ENCODE data around the gene ADGRF1.
A peak's percentile ranks its signal among the peaks of the same experiment; 100 is the strongest.

Gene ADGRF1

GRCh38 chr6:46979206-46979605 lies 62.9 kb downstream of the ADGRF1 start:
- DNase-seq (ENCODE audit: low read depth): no peak

GRCh38 chr6:46974786-46975185 lies 67.3 kb downstream of the ADGRF1 start:
- no peak for DNase-seq (ENCODE audit: low read depth)

- no peak for DNase-seq (ENCODE audit: low read depth)
These were observed 69.1 kb downstream of the ADGRF1 start for GRCh38 chr6:46973029-46973428.

- peak; percentile 37 for DNase-seq (ENCODE audit: low read depth)
These were observed 69.6 kb downstream of the ADGRF1 start for GRCh38 chr6:46972531-46972930.

- DNase-seq (ENCODE audit: low read depth): no peak
These were observed 72.9 kb downstream of the ADGRF1 start for GRCh38 chr6:46969206-46969605.

GRCh38 chr6:46967826-46968349 lies 74.2 kb downstream of the ADGRF1 start:
- no peak for DNase-seq (ENCODE audit: low read depth)

GRCh38 chr6:46964716-46965519 lies 77.2 kb downstream of the ADGRF1 start:
- DNase-seq (ENCODE audit: low read depth): peak; percentile 78

- peak; percentile 96 for DNase-seq (ENCODE audit: low read depth)
These were observed 78.5 kb downstream of the ADGRF1 start for GRCh38 chr6:46963626-46964025.

- DNase-seq (ENCODE audit: low read depth): peak; percentile 11
These were observed 79.1 kb downstream of the ADGRF1 start for GRCh38 chr6:46963039-46963438.

- no peak for DNase-seq (ENCODE audit: low read depth)
These were observed 80.4 kb downstream of the ADGRF1 start for GRCh38 chr6:46961711-46962110.

- DNase-seq (ENCODE audit: low read depth): no peak
These were observed 80.9 kb downstream of the ADGRF1 start for GRCh38 chr6:46961232-46961631.

GRCh38 chr6:46959419-46959818 lies 82.7 kb downstream of the ADGRF1 start:
- no peak for DNase-seq (ENCODE audit: low read depth)

GRCh38 chr6:46956409-46956808 lies 85.7 kb downstream of the ADGRF1 start:
- no peak for DNase-seq (ENCODE audit: low read depth)

GRCh38 chr6:46954837-46955451 lies 87.2 kb downstream of the ADGRF1 start:
- no peak for DNase-seq (ENCODE audit: low read depth)

- DNase-seq (ENCODE audit: low read depth): no peak
These were observed 88.2 kb downstream of the ADGRF1 start for GRCh38 chr6:46953921-46954320.

- no peak for DNase-seq (ENCODE audit: low read depth)
These were observed 92.4 kb downstream of the ADGRF1 start for GRCh38 chr6:46949632-46950280.

- no peak for DNase-seq (ENCODE audit: low read depth)
These were observed 93.4 kb downstream of the ADGRF1 start for GRCh38 chr6:46948699-46949098.

All from amniotic epithelial cell (primary cell).